ENCODE results near the gene MTSS2. TPM values are rescaled to one million over a fixed set of nuclear protein-coding genes. Genes with fewer than 3 reads are reported as not detected.

Gene MTSS2
- total and polyA plus RNA-seq, 2 experiments from 2014 or later: 12.4 to 82.3 TPM

- H3K36me3 ChIP-seq: no peaks in the 10 kb centered on the region
- peaks cover 62% of the 10 kb centered on the region for H3K4me1 ChIP-seq (ENCODE audit: low read depth)
- H3K27me3 ChIP-seq: no peaks in the 10 kb centered on the region
- TF ChIP-seq CTCF (IDR thresholded peaks at IDR 0.05; ENCODE audit: low read depth, low read length): no peak
- no peak overlapping the region for H3K27ac ChIP-seq
- no peaks in the 10 kb centered on the region for H3K9me3 ChIP-seq (ENCODE audit: low read depth)
- no peak for DNase-seq (ENCODE audit: low read depth in 1 of 2, low spot score in 1 of 2)
- H3K4me3 ChIP-seq: no peak overlapping the region
Measured at GRCh38 chr16:70701036-70701435, 15.2 kb upstream of the MTSS2 start.

GRCh38 chr16:70700101-70701020, 14.5 kb upstream of the MTSS2 start:
- H3K36me3 ChIP-seq: no peaks in the 10 kb centered on the region
- no peaks in the 10 kb centered on the region for H3K27me3 ChIP-seq
- no peak for DNase-seq (ENCODE audit: low read depth in 1 of 2, low spot score in 1 of 2)
- no peaks in the 10 kb centered on the region for H3K9me3 ChIP-seq (ENCODE audit: low read depth)
- TF ChIP-seq CTCF (IDR thresholded peaks at IDR 0.05; ENCODE audit: low read depth, low read length): no peak
- H3K27ac ChIP-seq: peak overlapping the region; percentile 12
- no peak overlapping the region for H3K4me3 ChIP-seq
- peaks cover 69% of the 10 kb centered on the region for H3K4me1 ChIP-seq (ENCODE audit: low read depth)

GRCh38 chr16:70699696-70700095, 13.8 kb upstream of the MTSS2 start:
- H3K4me1 ChIP-seq (ENCODE audit: low read depth): peaks cover 74% of the 10 kb centered on the region

GRCh38 chr16:70698901-70699300, 13.0 kb upstream of the MTSS2 start:
- H3K27ac ChIP-seq: no peak overlapping the region
- H3K27me3 ChIP-seq: no peaks in the 10 kb centered on the region
- DNase-seq (ENCODE audit: low read depth in 1 of 2, low spot score in 1 of 2): no peak
- H3K9me3 ChIP-seq (ENCODE audit: low read depth): no peaks in the 10 kb centered on the region
- H3K36me3 ChIP-seq: no peaks in the 10 kb centered on the region
- peaks cover 80% of the 10 kb centered on the region for H3K4me1 ChIP-seq (ENCODE audit: low read depth)
- H3K4me3 ChIP-seq: no peak overlapping the region
- TF ChIP-seq CTCF (IDR thresholded peaks at IDR 0.05; ENCODE audit: low read depth, low read length): no peak

More at GRCh38 chr16:70699696-70700095, 13.8 kb upstream of the MTSS2 start:
- no peak overlapping the region for H3K4me3 ChIP-seq
- no peaks in the 10 kb centered on the region for H3K27me3 ChIP-seq
- no peaks in the 10 kb centered on the region for H3K9me3 ChIP-seq (ENCODE audit: low read depth)
- no peak overlapping the region for H3K27ac ChIP-seq
- DNase-seq (ENCODE audit: low read depth in 1 of 2, low spot score in 1 of 2): no peak
- H3K36me3 ChIP-seq: no peaks in the 10 kb centered on the region
- no peak for TF ChIP-seq CTCF (IDR thresholded peaks at IDR 0.05; ENCODE audit: low read depth, low read length)

- no peaks in the 10 kb centered on the region for H3K27me3 ChIP-seq
- no peak for TF ChIP-seq CTCF (IDR thresholded peaks at IDR 0.05; ENCODE audit: low read depth, low read length)
- no peak overlapping the region for H3K4me3 ChIP-seq
- H3K27ac ChIP-seq: peak overlapping the region; percentile 78
- H3K9me3 ChIP-seq (ENCODE audit: low read depth): no peaks in the 10 kb centered on the region
- no peak for DNase-seq (ENCODE audit: low read depth in 1 of 2, low spot score in 1 of 2)
- H3K4me1 ChIP-seq (ENCODE audit: low read depth): peaks cover 80% of the 10 kb centered on the region
- no peaks in the 10 kb centered on the region for H3K36me3 ChIP-seq
Measured at GRCh38 chr16:70697594-70698170, 11.8 kb upstream of the MTSS2 start.

All from cardiac muscle cell (in vitro differentiated cells and primary cell).